GM15510 (cell line): ENCODE measurements around the gene PPM1K.

ENCODE experiments used
- POLR2A ChIP-seq: IDR thresholded peaks from 3 replicates; pipeline ENCODE4 v1.6.1; 2011; ENCODE audit warnings: borderline replicate concordance; ENCODE audit not compliant: insufficient read length; ENCODE audit errors: extremely low read depth

PPM1K gene

GRCh38 chr4:88284439-88285234, at the start of gene PPM1K:
Gene PPM1K, minus strand, starts transcription at chr4:88284561. Its CDS starts 5,978 bp downstream, at chr4:88278583.
- peak; percentile 23 for TF ChIP-seq POLR2A

DNA sequence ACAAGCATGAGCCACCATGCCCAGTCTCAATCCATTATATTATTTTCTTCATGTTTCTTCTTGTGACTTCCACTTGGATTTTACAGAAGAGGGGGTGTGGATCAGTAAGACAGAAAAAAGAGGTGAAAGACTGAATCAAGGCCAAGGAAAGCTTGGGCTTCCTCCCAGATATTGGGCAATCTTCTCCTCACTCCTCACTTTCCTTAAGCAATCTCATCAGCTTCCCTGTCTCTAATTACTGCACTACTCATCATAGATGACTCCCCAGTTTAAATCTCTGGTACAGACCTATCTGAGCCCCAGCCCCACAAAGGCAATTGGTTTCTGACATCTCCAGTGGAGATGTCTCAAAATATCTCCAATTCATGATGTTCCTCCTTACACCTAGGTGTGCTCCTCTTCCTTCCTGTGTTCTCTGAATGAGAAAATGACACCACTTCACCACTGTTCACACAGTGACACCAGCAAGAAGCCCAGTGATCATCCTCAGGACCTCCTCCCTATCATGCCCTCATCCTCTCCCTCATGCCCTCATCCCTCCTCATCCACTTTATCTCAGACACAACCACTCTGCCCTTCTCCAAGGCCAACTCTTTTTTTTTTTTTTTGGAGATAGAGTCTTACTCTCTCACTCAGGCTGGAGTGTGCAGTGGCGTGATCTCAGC, 49.5 kb upstream of the PPM1K start:
- TF ChIP-seq POLR2A: no peak

GRCh38 chr4:88327665-88328064, 43.3 kb upstream of the PPM1K start:
- no peak for TF ChIP-seq POLR2A

DNA sequence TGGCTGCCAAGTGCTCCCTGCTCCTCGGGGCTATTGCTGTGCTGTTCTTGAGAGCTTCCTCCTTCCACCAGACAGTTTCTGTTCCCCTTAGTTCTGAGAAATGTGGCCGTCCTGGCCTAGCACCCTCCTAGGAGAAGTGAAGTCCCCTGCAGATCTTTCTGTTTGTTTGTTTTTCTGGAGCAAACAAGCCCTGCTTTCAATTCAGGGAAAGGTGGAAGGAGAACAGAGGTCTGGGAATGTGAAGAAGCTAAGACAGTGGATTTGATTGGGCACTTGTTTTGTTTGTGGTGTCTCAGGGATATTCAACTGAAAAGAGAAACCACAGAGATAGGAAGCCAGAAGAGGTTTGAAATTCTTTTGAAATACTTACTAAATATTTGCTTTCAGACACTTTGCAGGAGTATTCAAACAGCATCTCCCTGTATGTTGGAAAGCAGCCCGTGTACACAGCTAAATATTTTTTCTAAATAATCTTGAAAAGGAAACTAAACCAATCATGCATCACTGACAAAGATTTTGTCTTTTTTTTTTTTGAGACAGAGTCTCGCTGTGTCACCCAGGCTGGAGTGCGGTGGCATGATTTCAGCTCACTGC, 36.5 kb upstream of the PPM1K start:
- peak; percentile 32 for TF ChIP-seq POLR2A

DNA sequence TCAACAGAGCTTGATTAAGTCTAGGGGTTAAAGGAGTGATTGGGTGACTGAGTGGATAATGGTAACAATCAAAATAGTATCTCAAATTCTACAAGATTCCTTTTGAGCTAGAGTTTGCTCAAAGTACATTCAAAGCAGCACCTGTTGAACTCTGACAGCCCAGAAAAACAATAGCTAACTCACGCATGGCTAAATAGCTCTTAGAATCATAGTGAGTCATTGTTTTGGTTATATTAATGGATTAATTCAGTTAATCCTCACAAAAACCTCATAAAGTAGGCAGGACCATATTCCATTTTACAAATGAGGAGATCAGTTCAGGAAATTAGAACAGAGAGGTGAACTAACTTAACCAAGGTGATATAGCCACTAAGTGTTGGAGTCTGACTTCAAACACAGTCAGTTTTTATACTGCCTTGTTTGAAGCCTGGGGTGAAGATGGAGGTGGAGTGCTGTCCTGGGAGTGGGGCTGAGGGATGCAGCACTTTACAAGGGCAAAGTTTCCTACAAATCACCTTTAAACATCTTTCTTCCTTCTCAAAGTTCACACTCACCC, 35.9 kb upstream of the PPM1K start:
- TF ChIP-seq POLR2A: no peak

DNA sequence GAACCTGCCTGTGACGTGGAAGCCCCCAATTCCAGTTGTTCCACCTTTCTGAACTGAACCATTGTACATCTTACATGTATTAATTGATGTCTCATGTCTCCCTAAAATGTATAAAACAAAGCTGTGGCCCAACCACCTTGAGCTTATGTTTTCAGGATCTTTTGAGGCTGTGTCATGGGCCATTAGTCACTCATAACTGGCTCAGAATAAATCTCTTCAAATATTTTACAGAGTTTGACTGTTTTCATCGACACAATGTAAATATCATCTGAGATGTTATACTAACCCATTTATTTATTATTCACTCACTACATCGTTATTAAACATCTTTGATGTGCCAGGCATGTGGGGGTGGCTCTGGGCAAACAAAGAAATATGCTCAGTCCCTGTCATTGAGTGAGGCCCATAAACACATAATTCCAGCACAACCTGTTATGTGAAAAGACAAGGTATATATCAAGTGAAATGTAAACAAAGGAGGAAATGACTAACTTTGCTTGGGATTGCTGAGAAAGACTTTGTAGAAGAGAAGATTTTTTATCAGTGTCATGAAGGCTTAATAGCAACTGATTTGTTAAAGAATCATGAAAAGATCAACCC, 34.5 kb upstream of the PPM1K start:
- no peak for TF ChIP-seq POLR2A

DNA sequence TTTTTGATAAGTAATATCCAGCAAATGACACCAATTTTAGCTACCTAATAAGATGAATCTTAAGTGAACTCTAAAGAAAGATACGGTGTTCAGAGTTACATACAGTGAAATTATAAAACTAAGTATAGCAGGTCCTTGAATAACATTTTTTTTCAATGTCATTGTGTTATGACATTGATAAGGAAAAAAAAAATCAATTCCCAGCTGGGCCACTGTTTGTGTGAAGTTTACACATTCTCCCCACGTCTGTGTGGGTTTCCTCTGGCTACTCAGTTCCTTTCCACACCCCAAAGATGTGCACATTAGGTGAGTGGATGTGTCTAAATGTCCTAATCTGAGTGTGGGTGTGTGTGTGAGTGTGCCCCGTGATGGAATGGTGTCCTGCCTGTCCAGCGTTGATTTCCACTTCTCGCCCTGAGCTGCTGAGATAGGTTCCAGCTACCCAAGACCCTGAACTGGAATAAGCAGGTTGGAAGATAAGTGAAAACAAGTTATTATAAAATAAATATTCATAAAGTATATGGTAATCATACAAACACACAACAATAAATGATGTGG, 31.2 kb upstream of the PPM1K start:
- TF ChIP-seq POLR2A: no peak

GRCh38 chr4:88308587-88308986, 24.2 kb upstream of the PPM1K start:
- TF ChIP-seq POLR2A: no peak

DNA sequence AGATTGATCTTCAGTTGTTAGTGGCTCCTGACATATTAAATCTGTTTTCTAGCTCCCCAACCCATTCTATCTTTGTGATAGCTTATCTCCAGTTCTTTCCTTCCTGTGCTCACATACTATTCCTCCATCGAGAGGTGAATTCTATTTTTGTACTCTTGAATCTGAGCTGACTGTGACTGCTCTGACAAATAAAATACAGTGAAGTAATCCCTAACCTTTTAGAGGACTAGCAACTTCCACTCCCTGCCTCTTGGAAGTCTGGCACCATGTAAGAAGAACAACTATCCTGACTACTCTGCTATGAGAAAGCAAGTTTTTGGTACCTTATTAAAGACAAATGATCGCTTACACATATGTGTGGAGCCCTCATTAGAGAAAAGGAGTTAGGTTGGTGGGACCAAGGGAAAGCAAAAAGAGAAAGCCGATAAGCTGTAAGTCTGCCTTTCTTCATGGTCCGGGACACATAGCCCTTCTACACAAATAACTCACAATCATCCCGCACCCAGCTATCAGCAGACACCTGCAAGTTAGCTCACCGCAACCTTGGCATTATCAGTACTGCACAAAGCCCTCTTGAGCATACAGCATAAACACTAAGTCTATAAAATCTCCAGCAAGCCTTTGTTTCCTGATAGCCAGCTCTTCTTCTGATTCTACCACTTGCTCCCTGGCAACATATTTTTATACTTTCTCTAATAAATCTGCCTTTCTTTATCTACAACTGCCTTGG, 13.5 kb upstream of the PPM1K start:
- no peak for TF ChIP-seq POLR2A

DNA sequence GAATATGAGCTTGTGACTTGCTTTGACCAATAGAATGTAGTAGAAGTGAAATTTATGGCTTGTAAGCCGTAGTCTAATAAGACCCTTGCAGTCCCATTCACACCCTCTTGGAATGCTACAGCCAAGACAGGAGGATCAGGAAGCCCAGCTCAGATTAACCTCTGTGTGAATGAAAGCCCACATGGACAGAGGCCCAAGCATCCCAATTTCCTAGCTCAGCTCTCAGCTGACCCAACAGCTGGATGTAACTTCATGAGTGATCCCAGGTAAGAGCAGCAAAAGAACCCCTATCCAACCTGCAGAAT, 12.8 kb upstream of the PPM1K start:
- TF ChIP-seq POLR2A: no peak

- TF ChIP-seq POLR2A: no peak
These were observed 12.3 kb upstream of the PPM1K start for GRCh38 chr4:88296413-88297211.

GRCh38 chr4:88295656-88296055, 11.3 kb upstream of the PPM1K start:
- TF ChIP-seq POLR2A: no peak

DNA sequence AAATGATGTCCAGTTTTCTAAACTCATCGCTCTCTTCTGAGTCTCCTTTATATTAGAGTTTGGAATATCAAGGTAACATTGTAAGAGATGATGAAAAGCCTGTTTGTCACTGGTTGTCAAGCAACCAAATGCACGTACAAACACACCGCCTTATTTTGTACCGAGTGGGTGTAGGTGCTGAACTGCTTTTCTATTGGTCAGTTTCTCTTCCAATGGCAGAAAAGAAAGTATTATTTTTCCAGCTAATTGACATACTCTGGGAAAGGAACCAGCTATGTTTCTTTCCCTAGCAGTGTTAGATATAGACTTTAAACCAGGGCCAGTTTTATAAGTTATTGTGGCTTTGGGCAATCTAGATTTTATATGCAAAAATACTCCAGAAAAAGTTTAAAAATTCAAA, 6.6 kb upstream of the PPM1K start:
- TF ChIP-seq POLR2A: no peak

DNA sequence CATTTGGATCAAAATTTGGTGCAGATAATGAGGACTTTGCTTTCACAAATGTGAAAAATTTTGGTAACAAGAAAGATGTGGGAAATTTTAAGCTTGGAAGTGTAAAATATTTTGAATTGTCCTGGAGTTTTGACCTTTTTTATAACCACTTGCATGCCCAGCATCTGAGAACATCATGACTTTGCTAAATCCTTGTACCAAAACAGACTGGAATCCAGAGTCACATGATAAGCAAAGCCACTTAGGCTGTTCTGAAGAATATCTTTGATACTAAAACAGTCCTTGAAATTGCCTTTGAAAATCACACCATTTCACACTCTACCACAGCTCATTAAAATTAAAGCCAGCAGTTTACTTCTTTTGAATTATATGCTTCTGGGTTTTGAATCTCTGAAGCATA, 2.5 kb upstream of the PPM1K start:
- TF ChIP-seq POLR2A: no peak

- no peak for TF ChIP-seq POLR2A
These were observed 883 bp upstream of the PPM1K start for GRCh38 chr4:88285235-88285653.
